HepG2 (cell line): Measurements from ENCODE around the gene ITK. TPM values are rescaled to one million over a fixed set of nuclear protein-coding genes. Genes with fewer than 3 reads are reported as not detected.
A peak's percentile ranks its signal among the peaks of the same experiment; 100 is the strongest.

Experiments
- ATF7-NPFF ChIP-seq: sonication (generic); formaldehyde crosslinking; IDR thresholded peaks from 2 replicates; pipeline ENCODE4 v1.8.1; 2023; ENCODE audit warnings: mild to moderate bottlenecking, low read depth, missing genetic modification reagents, moderate library complexity
- CCDC6 ChIP-seq: sonication (generic); formaldehyde crosslinking; IDR thresholded peaks from 2 replicates; pipeline ENCODE4 v1.8.1; 2022; ENCODE audit warnings: mild to moderate bottlenecking, missing genetic modification reagents, moderate library complexity
- CSRNP1 ChIP-seq: sonication (generic); formaldehyde crosslinking; IDR thresholded peaks from 2 replicates; pipeline ENCODE4 v1.8.1; 2023; ENCODE audit warnings: mild to moderate bottlenecking, missing genetic modification reagents
- GABPB1 ChIP-seq: IDR thresholded peaks from 2 replicates; pipeline ENCODE4 v1.6.1; 2016; ENCODE audit warnings: mild to moderate bottlenecking, missing genetic modification reagents, moderate library complexity, missing compliant biosample characterization
- HES4 ChIP-seq: sonication (generic); formaldehyde crosslinking; IDR thresholded peaks from 2 replicates; pipeline ENCODE4 v1.9.0; 2021; ENCODE audit warnings: mild to moderate bottlenecking, missing genetic modification reagents, borderline replicate concordance
- KLF6 ChIP-seq: IDR thresholded peaks from 2 replicates; pipeline ENCODE4 v1.8.0; 2016; ENCODE audit warnings: missing biosample characterization, missing genetic modification reagents
- SNRNP70 ChIP-seq: fragments of 200-400 bp; formaldehyde crosslinking; IDR thresholded peaks from 2 replicates; pipeline ENCODE4 v1.6.1; 2017; ENCODE audit warnings: mild to moderate bottlenecking, low read depth, low read length, moderate library complexity
- SUZ12 ChIP-seq: fragments of 150-350 bp; IDR thresholded peaks from 2 replicates; pipeline ENCODE4 v1.6.1; 2014; ENCODE audit warnings: low read depth, low read length
- TSC22D2 ChIP-seq: sonication (generic); formaldehyde crosslinking; IDR thresholded peaks from 2 replicates; pipeline ENCODE4 v1.5.1; 2020; ENCODE audit warnings: missing genetic modification reagents, mild to moderate bottlenecking, borderline replicate concordance
- ZBTB40 ChIP-seq, 2 experiments: fragments of 450-650 bp in 1 of 2; sonication (generic) in 1 of 2; formaldehyde crosslinking in 1 of 2; IDR thresholded peaks; 2 replicates each; pipeline versions ENCODE4 v1.6.1 to v1.8.0; 2016 to 2022; ENCODE audit warnings: antibody characterized with exemption in 1 of 2, mild to moderate bottlenecking in 1 of 2, missing genetic modification reagents in 1 of 2
- ZFP36 ChIP-seq: fragments of 150-350 bp; IDR thresholded peaks from 2 replicates; pipeline ENCODE4 v1.6.1; 2018; ENCODE audit warnings: borderline replicate concordance, low read length, low read depth; ENCODE audit not compliant: partially characterized antibody
- ZNF160 ChIP-seq: sonication (generic); formaldehyde crosslinking; IDR thresholded peaks from 2 replicates; pipeline ENCODE4 v1.8.0; 2022; ENCODE audit warnings: mild to moderate bottlenecking, inconsistent platforms, missing genetic modification reagents
- ZNF552 ChIP-seq: sonication (generic); formaldehyde crosslinking; IDR thresholded peaks from 2 replicates; pipeline ENCODE4 v1.9.0; 2022; ENCODE audit warnings: missing genetic modification reagents, mild to moderate bottlenecking, borderline replicate concordance
- ZNF652 ChIP-seq: IDR thresholded peaks from 2 replicates; pipeline ENCODE4 v1.6.1; 2016; ENCODE audit warnings: low read depth, borderline replicate concordance
- ZNF891 ChIP-seq: sonication (generic); formaldehyde crosslinking; IDR thresholded peaks from 2 replicates; pipeline ENCODE4 v1.5.0; 2020; ENCODE audit warnings: mild to moderate bottlenecking, missing genetic modification reagents
- ZSCAN12 ChIP-seq: sonication (generic); formaldehyde crosslinking; IDR thresholded peaks from 2 replicates; pipeline ENCODE4 v1.9.0; 2021; ENCODE audit warnings: mild to moderate bottlenecking, missing genetic modification reagents
- ZSCAN20 ChIP-seq: sonication (generic); formaldehyde crosslinking; IDR thresholded peaks from 2 replicates; pipeline ENCODE4 v1.4.0; 2020; ENCODE audit warnings: missing genetic modification reagents, mild to moderate bottlenecking, borderline replicate concordance
- polyA plus RNA-seq, 8 experiments: library from polyadenylated mRNA; depleted of rRNA in 3 of 8; stranded (reverse) in 7 of 8; unstranded in 1 of 8; fragments of >200 nt; fragmentation: Illumina TruSeq in 4 of 8; extraction: Trizol in 4 of 8; gene quantifications; 2 replicates each; pipeline versions ENCODE4 v1.2.1 to v1.2.3, GENCODE V29; 2011 to 2016; ENCODE audit warnings: low read depth in 4 of 8, missing spikeins in 1 of 8, mixed read lengths in 1 of 8; ENCODE audit not compliant: insufficient read depth in 1 of 8
- total RNA-seq, 5 experiments: library from RNA; depleted of rRNA; stranded (reverse); fragments of >200 nt; fragmentation: Illumina TruSeq; extraction: Trizol; gene quantifications; 2 replicates each; pipeline ENCODE4 v1.2.3, GENCODE V29; 2016; ENCODE audit warnings: low read depth in 1 of 5

ITK gene
- total and polyA plus RNA-seq, 2 of the 13 experiments (the other 11 are each of a cell fraction or from before 2014, with no cell fraction given): 0.01 TPM; not detected in 1

GRCh38 chr5:157290981-157291711 is 110.5 kb downstream of the ITK start (continued):
- TF ChIP-seq ATF7-NPFF (peak; percentile 35; the same call in 1 of the 2 replicates), ZNF160 (CRISPR knock-in tag) (no peak), CCDC6 (CRISPR knock-in tag) (peak; percentile 76), SNRNP70 (no peak), CSRNP1 (CRISPR knock-in tag) (peak; percentile 92), ZSCAN12 (no peak), ZNF891 (CRISPR knock-in tag) (no peak), ZFP36 (no peak), SUZ12 (no peak), ZBTB40 (IDR thresholded peaks at IDR 0.05) (no peak), ZBTB40 (CRISPR knock-in tag; IDR thresholded peaks at IDR 0.05) (no peak; the same call in 1 of the 2 replicates), ZNF652 (peak; percentile 76; the same call in 1 of the 2 replicates), HES4 (0 out of 2 replicates have a peak, but pooled peaks have one; percentile 36), GABPB1 (peak; percentile 68; the same call in 1 of the 2 replicates), TSC22D2 (CRISPR knock-in tag) (no peak), ZNF552 (CRISPR knock-in tag) (no peak; the same call in 1 of the 2 replicates), ZSCAN20 (CRISPR knock-in tag) (no peak), KLF6 (CRISPR knock-in tag) (peak; percentile 89)
